Brain microvascular endothelial cell (primary cell): ENCODE results near the gene SLC44A1.
A peak's percentile ranks its signal among the peaks of the same experiment; 100 is the strongest.

Source experiments
- DNase-seq: peaks from one replicate; pipeline ENCODE4 v3.0.0-alpha.2; 2020
- H3K27ac ChIP-seq: fragments of 250-450 bp; sonication (Bioruptor Pico); 2 replicates; pipeline ENCODE4 v1.5.1; 2020; ENCODE audit warnings: mild to moderate bottlenecking, moderate library complexity
- H3K27me3 ChIP-seq: fragments of 250-450 bp; sonication (Bioruptor Pico); replicated peaks from 2 replicates; pipeline ENCODE4 v1.5.1; 2020; ENCODE audit warnings: mild to moderate bottlenecking
- H3K36me3 ChIP-seq: fragments of 250-450 bp; sonication (Bioruptor Pico); replicated peaks from 2 replicates; pipeline ENCODE4 v1.5.1; 2020; ENCODE audit warnings: mild to moderate bottlenecking
- H3K4me3 ChIP-seq: 2 replicates; pipeline ENCODE4 v1.5.1; 2011; ENCODE audit warnings: low read depth, mild to moderate bottlenecking, control low read depth, low read length, moderate library complexity
- CTCF ChIP-seq: IDR thresholded peaks from 2 replicates; pipeline ENCODE4 v1.5.1; 2011; ENCODE audit warnings: low read depth, mild to moderate bottlenecking, moderate library complexity, low read length, control low read depth, inconsistent platforms; ENCODE audit errors: missing control alignments
- in situ Hi-C: cut with HindIII; loops from 2 replicates; pipeline ENCODE4 v1.10.0; 2017; ENCODE audit warnings: low sequenced_read_pairs, low pct_ligation_motif_present

The SLC44A1 gene

GRCh38 chr9:105447386-105447813, 202.9 kb downstream of the SLC44A1 start:
- DNase-seq, result no peak
- Histone ChIP-seq H3K36me3 (no peaks in the 10 kb centered on the region), H3K27me3 (no peaks in the 10 kb centered on the region), H3K4me3 (peak overlapping the region; percentile 84), H3K27ac (peak overlapping the region; percentile 67)
- TF ChIP-seq CTCF, result no peak
- in situ Hi-C loops, result no loop called here

GRCh38 chr9:105447814-105448812, 203.7 kb downstream of the SLC44A1 start, which contains the start of gene FSD1L:
FSD1L (plus strand) TSS chr9:105448034; CDS start chr9:105448221, 187 bp downstream.
- Histone ChIP-seq H3K27me3 (no peaks in the 10 kb centered on the region), H3K27ac (peak within 1 kb of the TSS; percentile 67), H3K36me3 (no peaks in the 10 kb centered on the region), H3K4me3 (peak within 1 kb of the TSS; percentile 84)
- in situ Hi-C loops, result no loop called here
- peak; percentile 16 for TF ChIP-seq CTCF
- peak; percentile 90 for DNase-seq

GRCh38 chr9:105449081-105449480, 204.6 kb downstream of the SLC44A1 start:
- peak overlapping the region; percentile 67 for H3K27ac ChIP-seq
- in situ Hi-C loops, result no loop called here
- H3K4me3 ChIP-seq, result peak overlapping the region; percentile 84
- DNase-seq, result no peak
- no peak for TF ChIP-seq CTCF
- H3K36me3 ChIP-seq, result no peaks in the 10 kb centered on the region
- no peaks in the 10 kb centered on the region for H3K27me3 ChIP-seq

- H3K27me3 ChIP-seq, result no peaks in the 10 kb centered on the region
- no peak overlapping the region for H3K4me3 ChIP-seq
- DNase-seq, result no peak
- no peak for TF ChIP-seq CTCF
- H3K27ac ChIP-seq, result no peak overlapping the region
- H3K36me3 ChIP-seq, result no peaks in the 10 kb centered on the region
- in situ Hi-C loops, result no loop called here
Observed at GRCh38 chr9:105452185-105452584, 207.7 kb downstream of the SLC44A1 start.

- Histone ChIP-seq H3K4me3 (no peak overlapping the region), H3K27ac (no peak overlapping the region), H3K27me3 (no peaks in the 10 kb centered on the region), H3K36me3 (peaks cover 3% of the 10 kb centered on the region)
- in situ Hi-C loops, result no loop called here
- DNase-seq, result no peak
- no peak for TF ChIP-seq CTCF
Observed at GRCh38 chr9:105455836-105456475, 211.5 kb downstream of the SLC44A1 start.
